Stimulated activated effector memory CD8-positive, alpha-beta T cell treated with anti-CD3 and anti-CD28 coated beads, Interleukin-12 subunit alpha, Interleukin-12 subunit beta, amount 100 ng/mL, for 72 hours (primary cell): ENCODE measurements around the gene EXT2.

ENCODE experiments used
- ATAC-seq: fragments of 150-1000 bp; cut with Tn5 transposase; 2 replicates; pipeline ENCODE4 v1.10.0; 2021
- DNase-seq, 2 donors: peaks; one replicate each; pipeline ENCODE4 v3.0.0; 2021 to 2022; ENCODE audit warnings: low spot score in 2 of 2
- H3K27ac Mint-ChIP-seq: one replicate; pipeline ENCODE4 v1.8.0; 2022; ENCODE audit warnings: mild to moderate bottlenecking, mixed read lengths
- H3K36me3 Mint-ChIP-seq: one replicate; pipeline ENCODE4 v1.8.0; 2022; ENCODE audit warnings: mild to moderate bottlenecking, mixed read lengths
- H3K4me1 Mint-ChIP-seq: one replicate; pipeline ENCODE4 v1.8.0; 2022; ENCODE audit warnings: mixed read lengths
- H3K4me3 Mint-ChIP-seq: one replicate; pipeline ENCODE4 v1.8.0; 2022; ENCODE audit warnings: mild to moderate bottlenecking, mixed read lengths
- H3K9me3 Mint-ChIP-seq: one replicate; pipeline ENCODE4 v1.8.0; 2022; ENCODE audit warnings: mixed read lengths

Gene EXT2

DNA sequence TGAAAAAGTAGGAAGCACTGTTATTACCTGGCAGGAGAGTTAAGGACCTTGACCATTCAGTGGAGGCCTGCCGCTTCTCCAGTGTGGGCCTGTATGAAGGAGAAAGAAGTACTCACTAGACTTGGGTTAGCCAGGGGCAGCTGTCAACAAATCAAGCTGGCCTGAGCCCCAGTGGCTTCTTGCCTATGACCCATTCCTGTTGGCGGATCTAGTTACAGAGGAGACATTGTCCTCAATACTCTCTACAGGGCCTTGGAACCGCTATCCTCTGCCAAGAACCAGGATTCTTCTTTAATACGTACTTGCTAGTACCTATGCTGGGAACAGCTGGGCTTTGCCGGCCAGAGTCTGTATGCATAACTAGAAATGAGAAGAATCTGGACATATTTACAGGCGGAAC is 146.4 kb downstream of the EXT2 start:
- Mint-ChIP-seq H3K9me3 (no peaks in the 10 kb centered on the region), H3K27ac (no peak overlapping the region), H3K36me3 (peaks cover 18% of the 10 kb centered on the region)

DNA sequence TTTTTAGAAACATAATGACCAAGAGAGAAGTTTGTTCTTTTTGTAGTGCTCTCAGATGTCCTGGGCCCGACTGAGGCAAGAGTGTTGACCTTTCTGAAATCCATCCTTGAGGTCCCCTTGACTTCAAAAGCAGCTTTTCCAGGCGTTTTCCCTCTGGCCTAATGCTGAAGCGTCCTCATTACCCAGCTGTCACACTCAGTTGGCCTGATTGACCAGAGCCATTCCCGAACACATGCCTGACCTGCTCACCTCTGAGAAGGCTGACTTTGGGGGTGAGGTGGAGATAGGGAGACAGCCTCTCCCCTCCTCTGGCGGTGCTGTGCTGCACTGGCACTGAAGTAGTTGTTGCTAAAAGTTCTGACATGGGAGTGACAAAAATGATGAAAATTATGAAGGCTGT is 147.6 kb downstream of the EXT2 start:
- Mint-ChIP-seq H3K4me3 (no peak overlapping the region), H3K36me3 (peaks cover 18% of the 10 kb centered on the region), H3K4me1 (no peaks in the 10 kb centered on the region), H3K27ac (no peak overlapping the region), H3K9me3 (no peaks in the 10 kb centered on the region)
- ATAC-seq (no peak), DNase-seq (no peak)

More for the DNA sequence above, 146.4 kb downstream of the EXT2 start:
- DNase-seq: no peak
- no peak for ATAC-seq
- Mint-ChIP-seq H3K4me3 (no peak overlapping the region), H3K4me1 (no peaks in the 10 kb centered on the region)

DNA sequence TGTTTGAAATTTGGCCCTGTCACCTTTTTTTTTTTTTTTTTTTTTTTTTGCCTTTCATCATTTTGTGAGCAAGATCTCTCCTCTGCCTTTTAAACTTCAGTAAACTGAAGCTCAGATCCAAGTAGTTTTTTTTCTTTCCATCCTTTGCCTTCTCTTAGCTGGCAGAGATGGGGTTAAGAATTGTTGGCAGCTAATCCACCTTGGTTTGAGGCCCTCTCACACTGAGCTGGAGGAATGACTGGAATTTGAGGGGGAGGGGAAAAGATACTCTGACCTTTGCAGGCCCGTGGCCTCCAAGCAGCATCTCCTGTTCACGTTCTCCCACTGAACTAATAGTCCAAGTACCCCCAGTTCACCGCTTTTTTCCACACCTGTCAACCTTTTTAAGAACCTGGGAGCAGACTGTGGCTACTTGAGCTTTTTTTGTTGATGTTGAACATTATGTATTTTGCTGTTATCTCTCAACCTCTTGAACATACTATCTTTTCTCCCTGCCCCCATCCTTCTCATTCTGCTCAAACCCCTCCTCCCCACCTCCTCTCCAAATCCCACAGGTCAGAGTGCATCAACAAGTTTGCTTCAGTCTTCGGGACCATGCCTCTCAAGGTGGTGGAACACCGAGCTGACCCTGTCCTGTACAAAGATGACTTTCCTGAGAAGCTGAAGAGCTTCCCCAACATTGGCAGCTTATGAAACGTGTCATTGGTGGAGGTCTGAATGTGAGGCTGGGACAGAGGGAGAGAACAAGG is 148.3 kb downstream of the EXT2 start:
- H3K4me3 Mint-ChIP-seq: no peak overlapping the region
- no peaks in the 10 kb centered on the region for H3K4me1 Mint-ChIP-seq
- no peaks in the 10 kb centered on the region for H3K9me3 Mint-ChIP-seq
- H3K27ac Mint-ChIP-seq: no peak overlapping the region
- ATAC-seq (no peak), DNase-seq (no peak)
- peaks cover 15% of the 10 kb centered on the region for H3K36me3 Mint-ChIP-seq

DNA sequence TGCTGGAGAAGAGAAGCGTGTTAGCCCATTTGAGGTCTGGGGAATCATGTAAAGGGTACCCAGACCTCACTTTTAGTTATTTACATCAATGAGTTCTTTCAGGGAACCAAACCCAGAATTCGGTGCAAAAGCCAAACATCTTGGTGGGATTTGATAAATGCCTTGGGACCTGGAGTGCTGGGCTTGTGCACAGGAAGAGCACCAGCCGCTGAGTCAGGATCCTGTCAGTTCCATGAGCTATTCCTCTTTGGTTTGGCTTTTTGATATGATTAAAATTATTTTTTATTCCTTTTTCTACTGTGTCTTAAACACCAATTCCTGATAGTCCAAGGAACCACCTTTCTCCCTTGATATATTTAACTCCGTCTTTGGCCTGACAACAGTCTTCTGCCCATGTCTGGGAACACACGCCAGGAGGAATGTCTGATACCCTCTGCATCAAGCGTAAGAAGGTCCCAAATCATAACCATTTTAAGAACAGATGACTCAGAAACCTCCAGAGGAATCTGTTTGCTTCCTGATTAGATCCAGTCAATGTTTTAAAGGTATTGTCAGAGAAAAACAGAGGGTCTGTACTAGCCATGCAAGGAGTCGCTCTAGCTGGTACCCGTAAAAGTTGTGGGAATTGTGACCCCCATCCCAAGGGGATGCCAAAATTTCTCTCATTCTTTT is 149.3 kb downstream of the EXT2 start:
- Mint-ChIP-seq H3K4me1 (no peaks in the 10 kb centered on the region), H3K27ac (no peak overlapping the region), H3K9me3 (no peaks in the 10 kb centered on the region), H3K4me3 (no peak overlapping the region), H3K36me3 (peaks cover 12% of the 10 kb centered on the region)
- DNase-seq (no peak), ATAC-seq (no peak)

DNA sequence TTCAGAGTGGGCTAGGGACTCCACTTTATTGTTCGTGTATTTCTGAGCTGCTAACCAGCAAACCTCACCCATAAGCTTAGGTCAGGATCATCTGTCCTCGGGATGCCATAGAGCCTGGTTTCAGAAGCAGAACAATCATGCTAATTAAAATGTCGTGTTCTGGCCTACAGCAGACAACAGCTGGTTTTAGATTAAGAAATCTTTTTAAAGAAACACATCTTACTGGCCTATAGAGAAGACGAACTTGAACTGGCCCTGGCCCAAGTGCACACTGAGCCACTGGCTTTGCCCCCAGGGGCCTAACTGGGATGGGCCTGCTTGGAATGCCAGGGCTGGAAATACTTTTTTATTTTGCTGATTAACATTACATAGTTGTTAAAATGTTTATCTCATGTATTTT is 151.2 kb downstream of the EXT2 start:
- H3K4me3 Mint-ChIP-seq: no peak overlapping the region
- H3K36me3 Mint-ChIP-seq: peaks cover 12% of the 10 kb centered on the region
- H3K9me3 Mint-ChIP-seq: peaks cover 5% of the 10 kb centered on the region
- no peaks in the 10 kb centered on the region for H3K4me1 Mint-ChIP-seq
- no peak overlapping the region for H3K27ac Mint-ChIP-seq
- ATAC-seq (no peak), DNase-seq (no peak)

DNA sequence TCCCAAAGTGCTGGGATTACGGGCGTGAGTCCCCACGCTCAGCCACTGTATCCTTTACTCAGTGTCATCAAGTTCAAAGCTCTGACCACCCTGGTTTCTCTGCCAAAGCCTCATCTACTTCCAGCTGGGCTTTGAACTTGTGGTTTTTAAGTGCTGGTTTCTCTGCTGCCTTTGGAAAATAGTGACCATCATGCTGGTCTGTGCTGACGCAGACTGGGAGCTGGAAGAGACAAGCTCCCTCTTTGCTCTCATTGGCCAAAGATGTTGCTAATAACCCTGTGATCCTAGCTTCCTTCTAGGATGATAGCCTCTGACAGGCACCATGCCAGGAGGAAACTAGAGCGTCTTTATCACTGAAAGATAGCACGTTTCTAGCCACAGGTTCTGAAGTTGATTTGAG is 152.0 kb downstream of the EXT2 start:
- Mint-ChIP-seq H3K4me3 (no peak overlapping the region), H3K27ac (no peak overlapping the region), H3K36me3 (peaks cover 12% of the 10 kb centered on the region), H3K9me3 (peaks cover 13% of the 10 kb centered on the region), H3K4me1 (no peaks in the 10 kb centered on the region)
- ATAC-seq (no peak), DNase-seq (no peak)

DNA sequence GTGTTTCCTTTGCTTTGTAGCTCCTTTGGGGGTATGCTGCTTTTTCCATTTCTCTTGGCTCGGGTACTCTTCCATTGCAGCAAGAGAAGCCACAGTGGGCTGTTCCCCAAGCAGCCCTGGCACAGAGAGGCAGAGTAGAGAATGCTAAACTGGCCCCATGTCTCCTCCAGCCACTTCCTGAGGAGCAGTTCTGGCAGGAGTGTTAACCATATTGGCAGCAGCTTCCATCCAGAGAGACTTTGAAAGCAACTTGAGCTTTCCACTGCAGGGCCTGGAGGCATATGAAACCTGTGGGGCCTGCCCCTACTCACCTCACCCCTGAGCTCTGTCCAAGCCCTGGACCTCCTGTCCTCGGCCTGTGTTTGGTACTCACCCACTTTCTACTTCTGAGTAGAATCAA is 152.6 kb downstream of the EXT2 start:
- H3K4me3 Mint-ChIP-seq: no peak overlapping the region
- DNase-seq: no peak
- H3K9me3 Mint-ChIP-seq: peaks cover 19% of the 10 kb centered on the region
- no peaks in the 10 kb centered on the region for H3K4me1 Mint-ChIP-seq
- H3K27ac Mint-ChIP-seq: no peak overlapping the region
- no peak for ATAC-seq
- H3K36me3 Mint-ChIP-seq: peaks cover 11% of the 10 kb centered on the region

DNA sequence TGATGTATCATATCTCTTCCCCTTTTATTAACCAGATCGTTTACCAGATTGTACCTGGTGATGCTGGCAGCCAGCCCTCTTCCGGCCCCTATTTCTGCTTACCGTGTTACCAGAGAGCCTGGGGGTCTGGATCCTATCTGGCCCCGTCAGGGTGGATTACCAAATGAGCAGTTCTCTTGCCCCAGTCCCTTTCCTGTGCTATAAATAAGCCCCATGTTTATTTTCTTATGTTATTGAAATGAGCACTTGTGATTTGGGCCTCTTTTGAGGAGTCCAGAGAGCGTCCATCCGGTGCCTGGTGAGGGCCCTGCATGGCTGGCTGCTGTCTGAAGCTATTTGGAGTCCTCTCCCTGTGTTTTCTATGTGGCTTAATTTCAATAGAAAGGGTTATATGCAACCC is 154.9 kb downstream of the EXT2 start:
- DNase-seq (no peak), ATAC-seq (no peak)
- no peak overlapping the region for H3K27ac Mint-ChIP-seq
- no peaks in the 10 kb centered on the region for H3K36me3 Mint-ChIP-seq
- peaks cover 20% of the 10 kb centered on the region for H3K9me3 Mint-ChIP-seq
- H3K4me3 Mint-ChIP-seq: no peak overlapping the region
- no peaks in the 10 kb centered on the region for H3K4me1 Mint-ChIP-seq

DNA sequence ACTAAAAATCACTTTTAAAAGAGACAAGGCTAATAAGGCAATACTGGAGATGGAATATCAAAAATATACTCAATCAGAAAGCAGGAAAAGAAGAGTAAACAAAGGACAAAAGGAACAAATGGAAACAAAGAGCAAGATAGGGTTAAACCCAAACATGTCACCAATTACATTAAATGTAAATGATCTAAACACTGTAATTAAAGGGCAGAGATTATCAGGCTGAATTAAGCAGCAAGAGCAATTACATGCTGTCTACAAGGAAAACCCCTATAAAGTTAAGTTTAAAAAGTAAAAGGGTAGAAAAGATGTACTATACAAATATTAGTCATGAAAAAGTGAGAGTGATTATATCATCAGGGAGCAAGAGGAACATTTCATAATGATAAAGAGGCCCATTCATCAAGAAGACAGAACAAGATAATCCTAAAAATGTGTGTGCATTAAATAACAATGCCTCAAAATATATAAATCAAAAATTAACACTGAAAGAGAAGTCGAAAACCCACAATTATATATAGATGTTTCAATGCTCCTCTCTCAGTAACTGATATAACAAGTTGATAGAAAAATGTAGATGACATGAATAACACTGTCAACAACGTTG is 157.6 kb downstream of the EXT2 start:
- H3K9me3 Mint-ChIP-seq: peaks cover 20% of the 10 kb centered on the region
- H3K4me3 Mint-ChIP-seq: no peak overlapping the region
- no peaks in the 10 kb centered on the region for H3K36me3 Mint-ChIP-seq
- H3K27ac Mint-ChIP-seq: no peak overlapping the region
- no peak for ATAC-seq
- DNase-seq: no peak
- peaks cover 14% of the 10 kb centered on the region for H3K4me1 Mint-ChIP-seq

DNA sequence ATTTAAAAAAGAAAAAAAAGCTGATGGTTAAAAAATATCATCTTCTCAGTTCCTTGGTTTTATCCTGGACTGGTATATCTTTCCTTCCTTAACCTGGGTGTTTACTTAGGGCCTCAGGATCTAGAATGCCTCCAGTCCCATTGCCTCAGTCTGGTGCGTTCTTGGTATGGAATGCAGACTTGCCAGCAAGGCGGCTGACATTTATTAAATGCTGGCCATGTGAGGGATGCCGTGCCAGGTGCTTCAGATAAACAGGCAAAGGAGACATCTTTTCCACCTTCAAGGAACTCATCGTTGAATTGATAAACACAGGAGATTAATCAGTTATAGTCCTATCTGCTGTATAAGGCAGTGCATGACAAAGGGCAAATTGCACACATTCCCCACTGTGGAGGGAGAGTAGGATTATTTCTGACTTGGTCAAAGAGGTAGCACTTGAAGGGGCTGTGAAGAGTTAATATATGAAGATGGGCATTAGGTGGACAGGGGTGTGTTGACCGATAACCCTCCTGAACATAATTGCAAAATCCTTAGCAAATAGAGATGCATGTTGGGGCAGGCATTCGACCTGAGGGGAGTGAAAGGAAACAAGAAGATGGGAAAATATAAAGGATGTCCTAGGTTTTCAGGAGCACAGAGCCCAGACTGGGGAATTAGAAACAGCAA is 160.1 kb downstream of the EXT2 start:
- Mint-ChIP-seq H3K9me3 (peaks cover 20% of the 10 kb centered on the region), H3K36me3 (no peaks in the 10 kb centered on the region), H3K27ac (no peak overlapping the region), H3K4me1 (peaks cover 32% of the 10 kb centered on the region), H3K4me3 (no peak overlapping the region)
- no peak for ATAC-seq
- no peak for DNase-seq

DNA sequence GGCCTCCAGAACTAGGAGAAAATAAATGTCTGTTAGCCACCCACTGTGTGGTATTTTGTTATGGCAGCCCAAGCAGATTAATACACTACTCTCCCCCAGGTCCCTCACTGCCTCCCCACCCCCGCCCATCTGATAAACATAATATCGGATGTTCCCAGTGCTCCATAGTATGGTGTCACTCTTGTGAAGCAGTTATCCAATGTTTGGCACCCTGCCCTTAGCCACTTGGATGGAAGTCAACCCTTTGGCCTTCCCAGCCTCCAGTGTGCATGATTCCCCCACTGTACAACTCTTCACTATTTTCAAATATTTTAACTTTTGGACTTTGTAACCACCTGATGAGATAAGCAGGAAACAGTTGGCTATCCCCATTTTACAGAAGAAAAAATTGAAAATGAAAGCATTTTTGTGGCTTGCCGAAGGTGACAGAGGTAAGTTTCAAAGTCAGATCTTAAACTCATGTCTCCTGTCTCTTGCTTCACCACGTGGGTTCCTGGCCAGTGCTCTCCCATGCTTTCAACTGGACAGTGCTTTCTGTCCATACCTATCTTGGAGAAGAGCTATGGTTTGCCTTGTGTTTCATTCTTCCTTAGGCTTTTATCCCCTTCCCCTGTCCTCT is 161.3 kb downstream of the EXT2 start:
- Mint-ChIP-seq H3K4me1 (peaks cover 32% of the 10 kb centered on the region), H3K4me3 (peak overlapping the region; percentile 3), H3K36me3 (no peaks in the 10 kb centered on the region), H3K27ac (peak overlapping the region; percentile 43), H3K9me3 (peaks cover 14% of the 10 kb centered on the region)
- no peak for ATAC-seq
- DNase-seq: no peak

DNA sequence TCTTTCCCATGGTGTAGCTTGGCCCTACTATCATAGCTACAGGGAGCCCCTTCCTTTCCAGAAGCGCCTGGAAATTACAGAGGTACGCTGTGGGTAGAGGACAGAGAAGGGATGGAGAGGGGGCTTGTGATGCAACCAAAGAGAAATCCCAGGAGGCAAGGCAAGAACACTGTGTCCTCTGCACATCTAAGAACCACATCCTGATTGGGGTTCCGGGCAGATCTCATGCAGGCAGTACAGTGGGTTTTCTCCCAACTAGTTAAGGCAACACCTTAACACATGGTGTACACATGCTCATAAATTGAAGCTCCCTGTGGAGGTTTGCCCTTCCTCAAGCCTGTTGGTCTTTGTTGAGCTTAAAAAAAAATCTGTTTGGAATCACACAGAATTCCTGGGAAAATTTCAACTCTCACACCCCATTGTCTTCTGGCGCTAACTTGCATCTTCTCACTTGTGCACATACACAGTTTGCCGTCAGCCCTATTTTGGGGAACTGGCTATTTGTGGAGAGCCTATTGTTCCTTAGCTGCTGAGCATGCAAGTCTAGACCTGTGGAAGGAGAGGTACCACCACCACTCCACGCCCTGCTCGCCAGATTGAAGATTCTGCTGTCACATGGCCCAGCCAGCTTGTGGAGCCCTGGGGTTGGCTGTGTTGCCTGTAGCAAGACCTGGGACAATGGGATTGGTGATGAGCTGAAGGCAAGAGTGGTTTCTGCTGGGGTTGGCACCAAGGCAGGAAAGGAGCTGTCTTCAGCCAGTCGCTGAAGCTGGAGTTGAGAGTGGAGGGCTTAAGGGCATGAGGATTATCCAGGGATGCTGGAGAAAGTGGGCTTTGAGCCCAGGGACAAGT is 162.1 kb downstream of the EXT2 start:
- Mint-ChIP-seq H3K9me3 (peaks cover 6% of the 10 kb centered on the region), H3K4me1 (peaks cover 32% of the 10 kb centered on the region), H3K36me3 (no peaks in the 10 kb centered on the region), H3K4me3 (peak overlapping the region; percentile 3), H3K27ac (peak overlapping the region; percentile 43)
- ATAC-seq (peak; percentile 19), DNase-seq (no peak)

DNA sequence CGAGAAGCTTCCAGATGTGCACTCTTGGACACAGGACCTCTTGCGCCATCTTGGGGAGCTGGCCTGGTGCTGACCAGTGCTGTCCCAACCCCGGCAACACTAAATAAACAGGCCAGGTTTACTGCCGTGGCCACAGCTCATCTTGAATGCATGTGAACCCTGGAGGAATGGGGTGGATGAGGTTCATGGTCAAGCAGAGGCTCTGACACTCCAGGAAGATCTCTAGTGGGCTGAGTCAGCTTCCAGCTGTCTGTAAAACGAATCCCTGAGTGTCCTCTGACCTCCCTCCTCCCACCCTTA is 162.7 kb downstream of the EXT2 start:
- no peak for ATAC-seq
- Mint-ChIP-seq H3K36me3 (no peaks in the 10 kb centered on the region), H3K4me3 (no peak overlapping the region), H3K9me3 (peaks cover under 1% of the 10 kb centered on the region), H3K27ac (no peak overlapping the region), H3K4me1 (peaks cover 32% of the 10 kb centered on the region)
- no peak for DNase-seq

DNA sequence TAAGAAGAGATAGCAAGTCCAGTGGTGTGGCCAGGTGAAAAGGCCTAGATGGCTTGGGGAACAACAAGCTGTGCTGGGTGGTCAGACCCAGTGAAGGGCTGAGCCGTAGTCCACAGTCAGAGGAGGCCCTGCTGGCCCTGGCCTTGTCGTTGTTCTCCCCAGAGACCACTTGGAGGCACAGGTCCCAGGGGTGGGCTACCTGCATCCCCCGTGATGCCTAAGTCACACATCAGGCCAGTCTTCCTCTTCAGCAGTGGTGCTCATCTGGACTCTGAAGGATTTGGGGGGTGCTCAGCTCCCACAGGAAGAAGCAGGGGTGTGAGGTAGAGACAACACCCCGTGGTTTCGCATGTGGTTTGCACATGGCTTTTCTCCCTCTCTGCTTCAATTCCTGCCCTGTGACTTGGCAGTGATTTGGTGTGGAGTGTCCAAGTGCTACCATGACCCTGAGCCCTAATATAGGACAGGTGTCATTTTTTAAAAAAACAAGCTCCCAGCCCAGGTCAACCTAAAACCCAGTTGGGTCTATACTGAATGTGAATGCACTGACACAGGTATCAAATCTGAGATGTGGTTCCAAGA is 163.5 kb downstream of the EXT2 start:
- Mint-ChIP-seq H3K4me1 (peaks cover 32% of the 10 kb centered on the region), H3K4me3 (no peak overlapping the region), H3K36me3 (no peaks in the 10 kb centered on the region), H3K9me3 (no peaks in the 10 kb centered on the region), H3K27ac (no peak overlapping the region)
- ATAC-seq: no peak
- DNase-seq: no peak
